ENCODE measurements around the gene SRP19.

- no peak for TF ChIP-seq POLR2A (IDR thresholded peaks at IDR 0.05)
- TF ChIP-seq, protein P1, sequence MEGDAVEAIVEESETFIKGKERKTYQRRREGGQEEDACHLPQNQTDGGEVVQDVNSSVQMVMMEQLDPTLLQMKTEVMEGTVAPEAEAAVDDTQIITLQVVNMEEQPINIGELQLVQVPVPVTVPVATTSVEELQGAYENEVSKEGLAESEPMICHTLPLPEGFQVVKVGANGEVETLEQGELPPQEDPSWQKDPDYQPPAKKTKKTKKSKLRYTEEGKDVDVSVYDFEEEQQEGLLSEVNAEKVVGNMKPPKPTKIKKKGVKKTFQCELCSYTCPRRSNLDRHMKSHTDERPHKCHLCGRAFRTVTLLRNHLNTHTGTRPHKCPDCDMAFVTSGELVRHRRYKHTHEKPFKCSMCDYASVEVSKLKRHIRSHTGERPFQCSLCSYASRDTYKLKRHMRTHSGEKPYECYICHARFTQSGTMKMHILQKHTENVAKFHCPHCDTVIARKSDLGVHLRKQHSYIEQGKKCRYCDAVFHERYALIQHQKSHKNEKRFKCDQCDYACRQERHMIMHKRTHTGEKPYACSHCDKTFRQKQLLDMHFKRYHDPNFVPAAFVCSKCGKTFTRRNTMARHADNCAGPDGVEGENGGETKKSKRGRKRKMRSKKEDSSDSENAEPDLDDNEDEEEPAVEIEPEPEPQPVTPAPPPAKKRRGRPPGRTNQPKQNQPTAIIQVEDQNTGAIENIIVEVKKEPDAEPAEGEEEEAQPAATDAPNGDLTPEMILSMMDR (IDR thresholded peaks at IDR 0.05): no peak
Measured at GRCh38 chr5:112918136-112918535, 57.0 kb downstream of the SRP19 start.

Data from uterus (tissue), 2 donors.